K562 (cell line): ENCODE results near the gene ELFN2. TPM values are rescaled to one million over a fixed set of nuclear protein-coding genes. Genes with fewer than 3 reads are reported as not detected.

Source experiments
- ARID4B ChIP-seq: sonication (generic); formaldehyde crosslinking; IDR thresholded peaks from 2 replicates; pipeline ENCODE4 v1.8.0; 2022; ENCODE audit warnings: mild to moderate bottlenecking, missing genetic modification reagents
- DACH1 ChIP-seq: fragments of 450-650 bp; IDR thresholded peaks from 2 replicates; pipeline ENCODE4 v1.6.1; 2018; ENCODE audit not compliant: partially characterized antibody
- E2F3 ChIP-seq: fragments of 250-450 bp; sonication (Bioruptor Pico); IDR thresholded peaks from 2 replicates; pipeline ENCODE4 v1.4.0; 2020; ENCODE audit warnings: mild to moderate bottlenecking
- HBP1 ChIP-seq: fragments of 450-650 bp; formaldehyde crosslinking; IDR thresholded peaks from 2 replicates; pipeline ENCODE4 v1.4.0; 2022; ENCODE audit warnings: missing genetic modification characterization
- POU5F1 ChIP-seq: fragments of 150-350 bp; IDR thresholded peaks from 2 replicates; pipeline ENCODE4 v1.6.1; 2014; ENCODE audit warnings: borderline replicate concordance, low read length, low read depth, mild to moderate bottlenecking; ENCODE audit not compliant: partially characterized antibody
- ZNF24 ChIP-seq: fragments of 450-650 bp; IDR thresholded peaks from 2 replicates; pipeline ENCODE4 v1.6.1; 2016
- ZNF778 ChIP-seq: fragments of 450-650 bp; formaldehyde crosslinking; IDR thresholded peaks from 2 replicates; pipeline ENCODE4 v1.4.0; 2020; ENCODE audit warnings: mild to moderate bottlenecking, moderate library complexity
- polyA plus RNA-seq, 8 experiments: library from polyadenylated mRNA; depleted of rRNA in 4 of 8; stranded (reverse) in 5 of 8; unstranded in 3 of 8; fragments of >200 nt; fragmentation: Nextera tagmentation in 2 of 8; fragmentation: Illumina TruSeq in 1 of 8; extraction: Ambion mirVana in 2 of 8; extraction: Trizol in 1 of 8; gene quantifications; 2 replicates each; pipeline versions ENCODE4 v1.2.1 to v1.2.3, GENCODE V29; 2011 to 2014; ENCODE audit warnings: inconsistent platforms in 1 of 8, missing spikeins in 1 of 8
- total RNA-seq, 7 experiments: library from RNA; depleted of rRNA in 6 of 7; stranded (reverse); fragments of >200 nt in 6 of 7; fragmentation: Illumina TruSeq in 2 of 7; extraction: Trizol in 2 of 7; gene quantifications; 2 replicates each; pipeline versions ENCODE4 v1.2.1 to v1.2.3, GENCODE V29; 2011 to 2021; ENCODE audit warnings: low replicate concordance in 1 of 7

Gene ELFN2
- total and polyA plus RNA-seq, 9 of the 15 experiments (the other 6 are each of a cell fraction or from before 2014, with no cell fraction given), result not detected

GRCh38 chr22:37343348-37343747 is 83.9 kb downstream of the ELFN2 start (continued):
- TF ChIP-seq ARID4B (CRISPR knock-in tag), result no peak
- TF ChIP-seq E2F3 (CRISPR knock-in tag), result no peak
- no peak for TF ChIP-seq ZNF24
- no peak for TF ChIP-seq POU5F1
- no peak for TF ChIP-seq ZNF778 (CRISPR knock-in tag)
- no peak for TF ChIP-seq DACH1
- no peak for TF ChIP-seq HBP1
